CD4-positive, alpha-beta memory T cell (primary cell): ENCODE measurements around the gene GPR50. TPM values are rescaled to one million over a fixed set of nuclear protein-coding genes. Genes with fewer than 3 reads are reported as not detected.

Experiments
- CTCF ChIA-PET: fragments of 350-600 bp; sonication (Branson Sonifier 250); formaldehyde crosslinking; loops from one replicate; lab custom pipeline; 2021; ENCODE audit warnings: inconsistent platforms; ENCODE audit not compliant: partially characterized antibody; lab: Charles Lee
- POLR2A ChIA-PET: fragments of 350-600 bp; sonication (Branson Sonifier 250); formaldehyde crosslinking; loops from one replicate; lab custom pipeline; 2021; ENCODE audit not compliant: partially characterized antibody; lab: Charles Lee
- DNase-seq, 5 donors: peaks; one replicate each; pipeline versions ENCODE4 v3.0.0 to v3.0.0-alpha.2; 2020 to 2022; ENCODE audit warnings: mixed read lengths in 1 of 5
- H3K27ac ChIP-seq: one replicate; pipeline ENCODE4 v1.7.0; 2013; ENCODE audit warnings: low read depth, low read length
- H3K27me3 ChIP-seq: 2 replicates; pipeline ENCODE4 v1.7.0; 2013; ENCODE audit warnings: mild to moderate bottlenecking, low read length, moderate library complexity; ENCODE audit not compliant: insufficient read depth
- H3K36me3 ChIP-seq: 2 replicates; pipeline ENCODE4 v1.7.0; 2013; ENCODE audit warnings: mild to moderate bottlenecking, low read length, moderate library complexity; ENCODE audit not compliant: insufficient read depth
- H3K4me1 ChIP-seq: 2 replicates; pipeline ENCODE4 v1.7.0; 2013; ENCODE audit warnings: mild to moderate bottlenecking, low read length, moderate library complexity; ENCODE audit not compliant: insufficient read depth
- H3K4me3 ChIP-seq, 2 donors: one replicate each; pipeline ENCODE4 v1.7.0; 2013; ENCODE audit warnings: low read length in 2 of 2, mild to moderate bottlenecking in 1 of 2
- H3K9me3 ChIP-seq, 2 donors: one replicate each; pipeline ENCODE4 v1.7.0; 2013; ENCODE audit warnings: low read length in 2 of 2, control low read depth in 1 of 2; ENCODE audit not compliant: control insufficient read depth in 1 of 2
- H3K27ac Mint-ChIP-seq, 7 donors: one replicate each; pipeline ENCODE4 v1.8.0; 2020 to 2021; ENCODE audit warnings: mixed read lengths in 7 of 7, mild to moderate bottlenecking in 6 of 7, inconsistent platforms in 3 of 7, moderate library complexity in 3 of 7
- H3K27me3 Mint-ChIP-seq, 2 donors: one replicate each; pipeline ENCODE4 v1.8.0; 2020 to 2021; ENCODE audit warnings: mixed read lengths in 2 of 2
- H3K36me3 Mint-ChIP-seq, 2 donors: one replicate each; pipeline ENCODE4 v1.8.0; 2020 to 2021; ENCODE audit warnings: mixed read lengths in 2 of 2, inconsistent platforms in 1 of 2, mild to moderate bottlenecking in 1 of 2
- H3K4me1 Mint-ChIP-seq, 4 donors: one replicate each; pipeline ENCODE4 v1.8.0; 2020 to 2021; ENCODE audit warnings: mixed read lengths in 4 of 4, mild to moderate bottlenecking in 1 of 4
- H3K4me3 Mint-ChIP-seq, 8 donors: one replicate each; pipeline ENCODE4 v1.8.0; 2020 to 2021; ENCODE audit warnings: mixed read lengths in 8 of 8, mild to moderate bottlenecking in 7 of 8, moderate library complexity in 6 of 8, inconsistent platforms in 3 of 8
- H3K9me3 Mint-ChIP-seq, 8 donors: one replicate each; pipeline ENCODE4 v1.8.0; 2020 to 2021; ENCODE audit warnings: mixed read lengths in 8 of 8, mild to moderate bottlenecking in 5 of 8, inconsistent platforms in 3 of 8, moderate library complexity in 1 of 8
- intact Hi-C: fragments of 100-400 bp; cut with micrococcal nuclease; formaldehyde crosslinking; loops from one replicate; pipeline ENCODE4 v1.15.1; 2023
- microRNA-seq: library from miRNA; unstranded; fragments of <30 nt; microRNA quantifications from one replicate; pipeline ENCODE4 v1.2.0, GENCODE V29; 2021; ENCODE audit warnings: borderline replicate concordance, borderline number of aligned reads, borderline microRNAs expressed, mixed read lengths
- polyA plus RNA-seq, 2 donors: library from polyadenylated mRNA; unstranded; fragments of 300-500 nt; fragmentation: Illumina TruSeq; gene quantifications; one replicate each; pipeline ENCODE4 v1.2.3, GENCODE V29; 2021
- total RNA-seq, 2 experiments: library from RNA; stranded (reverse); gene quantifications; one replicate each; pipeline ENCODE4 v1.2.3, GENCODE V29; 2021

The GPR50 gene
- total and polyA plus RNA-seq, 4 experiments from 2014 or later = not detected

DNA sequence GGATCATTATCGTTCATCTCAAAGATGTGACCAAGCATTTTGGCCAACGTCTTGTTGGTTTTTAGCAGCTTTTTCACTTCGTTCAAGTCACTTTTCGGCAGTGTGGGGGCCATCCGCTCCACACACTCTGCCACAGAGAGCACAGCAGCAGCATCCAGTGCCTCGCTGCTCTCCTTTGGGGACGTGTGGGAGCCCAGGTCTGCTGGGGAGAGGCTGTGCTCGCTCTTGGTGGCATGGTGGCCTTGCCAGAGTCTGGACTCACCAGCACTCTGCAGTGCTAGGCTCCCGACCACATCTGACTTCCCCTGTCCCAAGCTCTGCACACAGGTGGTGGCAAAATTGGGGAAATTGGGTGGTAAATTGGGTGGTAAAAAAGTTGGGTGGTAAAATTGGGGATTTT, 50.6 kb downstream of the GPR50 start:
- H3K4me3 ChIP-seq = no peak overlapping the region
- no peak overlapping the region for H3K27ac Mint-ChIP-seq
- ChIA-PET POLR2A (no interaction called here), CTCF (no interaction called here)
- no peaks in the 10 kb centered on the region for H3K36me3 ChIP-seq
- H3K4me1 ChIP-seq = no peaks in the 10 kb centered on the region
- peaks cover 13 to 23% of the 10 kb centered on the region in 2 donors for H3K27me3 Mint-ChIP-seq
- H3K4me3 Mint-ChIP-seq = no peak overlapping the region
- peaks cover 0 to 2% (median 0%) of the 10 kb centered on the region in 8 donors for H3K9me3 Mint-ChIP-seq
- H3K9me3 ChIP-seq = no peaks in the 10 kb centered on the region
- no peak for DNase-seq
- no peaks in the 10 kb centered on the region for H3K36me3 Mint-ChIP-seq
- intact Hi-C loops = no loop called here
- no peaks in the 10 kb centered on the region for H3K27me3 ChIP-seq
- no peak overlapping the region for H3K27ac ChIP-seq
- no peaks in the 10 kb centered on the region for H3K4me1 Mint-ChIP-seq

DNA sequence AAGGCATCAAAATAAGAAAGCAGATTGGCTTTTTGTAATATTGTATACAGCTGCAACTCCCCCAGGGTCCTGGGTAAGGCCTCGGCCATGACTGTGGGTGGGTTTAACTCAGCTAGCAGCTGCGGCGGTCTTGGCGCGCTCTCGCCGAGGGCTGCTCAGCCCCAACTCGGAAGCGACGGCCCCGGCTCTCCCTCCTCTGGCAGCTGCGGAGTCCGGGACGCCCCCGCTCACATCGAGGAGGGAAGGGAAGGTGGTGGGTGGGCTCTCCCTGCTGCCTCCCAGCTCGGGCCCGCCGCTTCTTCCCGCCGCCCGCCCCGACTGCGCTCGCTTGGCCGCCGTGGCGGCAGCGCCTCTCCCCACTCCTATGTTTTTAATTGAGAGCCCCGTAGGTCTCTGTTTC, 51.2 kb downstream of the GPR50 start:
- Mint-ChIP-seq H3K9me3 (peaks cover 0 to 2% (median 0%) of the 10 kb centered on the region in 8 donors), H3K36me3 (no peaks in the 10 kb centered on the region), H3K27me3 (peaks cover 13 to 23% of the 10 kb centered on the region in 2 donors), H3K4me1 (no peaks in the 10 kb centered on the region), H3K27ac (no peak overlapping the region), H3K4me3 (no peak overlapping the region)
- intact Hi-C loops = no loop called here
- H3K36me3 ChIP-seq = no peaks in the 10 kb centered on the region
- POLR2A ChIA-PET = no interaction called here
- DNase-seq = no peak
- CTCF ChIA-PET = no interaction called here
- no peak overlapping the region for H3K27ac ChIP-seq
- H3K27me3 ChIP-seq = no peaks in the 10 kb centered on the region
- H3K9me3 ChIP-seq = no peaks in the 10 kb centered on the region
- no peak overlapping the region for H3K4me3 ChIP-seq
- no peaks in the 10 kb centered on the region for H3K4me1 ChIP-seq

GRCh38 chrX:151228935-151229334, 52.6 kb downstream of the GPR50 start:
- Histone ChIP-seq H3K9me3 (no peaks in the 10 kb centered on the region), H3K4me1 (no peaks in the 10 kb centered on the region), H3K27ac (no peak overlapping the region), H3K27me3 (no peaks in the 10 kb centered on the region), H3K36me3 (no peaks in the 10 kb centered on the region), H3K4me3 (no peak overlapping the region)
- DNase-seq = no peak
- Mint-ChIP-seq H3K27me3 (peaks cover 13 to 20% of the 10 kb centered on the region in 2 donors), H3K4me1 (no peaks in the 10 kb centered on the region), H3K9me3 (peaks cover 0 to 2% (median 0%) of the 10 kb centered on the region in 8 donors), H3K4me3 (no peak overlapping the region), H3K36me3 (no peaks in the 10 kb centered on the region), H3K27ac (no peak overlapping the region)
- ChIA-PET CTCF (no interaction called here), POLR2A (no interaction called here)
- intact Hi-C loops = no loop called here

Small RNAs within 50 kb of the gene (microRNA-seq; reads per million reads assigned to microRNA genes)
- not detected for gene MIR4330

Other genes starting within 250 kb of the GPR50 start
- 1 to 10 TPM; 1.7 to 1.9 TPM for gene HMGB3, start 193.2 kb upstream of the GPR50 start, total RNA-seq
- 1 to 10 TPM in 1 of 2 donors, under 1 TPM in 1; 0.67 to 1.3 TPM for gene HMGB3, start 193.2 kb upstream of the GPR50 start, polyA plus RNA-seq
- gene VMA21, start 220.6 kb downstream of the GPR50 start, total RNA-seq = 10 to 100 TPM; 28.6 to 29.9 TPM
- gene VMA21, start 220.6 kb downstream of the GPR50 start, polyA plus RNA-seq = 10 to 100 TPM; 40.1 to 47.2 TPM